Caki2 (cell line): ENCODE measurements around the gene TRPM3. TPM values are rescaled to one million over a fixed set of nuclear protein-coding genes. Genes with fewer than 3 reads are reported as not detected.

Source experiments
- DNase-seq: peaks from one replicate; pipeline ENCODE4 v3.0.0-alpha.2; 2015; ENCODE audit warnings: low read depth
- in situ Hi-C: cut with HindIII; loops from 2 replicates; pipeline ENCODE4 v1.10.0; 2016; ENCODE audit warnings: low sequenced_read_pairs, low pct_unique_long_range_greater_than_20kb, mixed read lengths
- total RNA-seq: library from RNA; depleted of rRNA; stranded (reverse); fragments of >200 nt; shearing (Covaris generic); gene quantifications from 2 replicates; pipeline ENCODE4 v1.2.3, GENCODE V29; 2014; ENCODE audit warnings: low replicate concordance

TRPM3 gene
- total RNA-seq, 1 experiment from 2014 or later: 0.37 TPM

- in situ Hi-C loops: no loop called here
- DNase-seq: no peak
Measured at GRCh38 chr9:70569070-70569772, 552.2 kb downstream of the TRPM3 start.

DNA sequence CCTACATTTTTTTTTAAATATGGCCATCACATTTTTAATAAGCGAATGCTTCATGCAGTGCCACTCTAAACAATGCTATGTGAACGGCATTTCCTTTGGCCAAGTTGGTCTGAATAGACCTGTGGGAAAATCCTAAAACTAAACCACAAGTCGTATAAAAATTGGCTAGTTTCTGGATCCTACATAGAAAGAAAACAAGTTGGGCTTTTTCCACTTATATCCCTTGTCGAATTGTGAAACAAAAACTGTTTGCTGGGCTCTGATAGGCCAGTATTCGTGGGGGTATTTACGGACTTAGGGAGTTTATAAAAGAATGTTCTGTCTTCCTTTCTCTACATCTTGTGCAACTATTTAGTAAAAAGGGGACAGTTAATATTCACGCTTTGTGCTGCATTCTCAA lies 553.9 kb downstream of the TRPM3 start:
- in situ Hi-C loops: no loop called here
- no peak for DNase-seq

DNA sequence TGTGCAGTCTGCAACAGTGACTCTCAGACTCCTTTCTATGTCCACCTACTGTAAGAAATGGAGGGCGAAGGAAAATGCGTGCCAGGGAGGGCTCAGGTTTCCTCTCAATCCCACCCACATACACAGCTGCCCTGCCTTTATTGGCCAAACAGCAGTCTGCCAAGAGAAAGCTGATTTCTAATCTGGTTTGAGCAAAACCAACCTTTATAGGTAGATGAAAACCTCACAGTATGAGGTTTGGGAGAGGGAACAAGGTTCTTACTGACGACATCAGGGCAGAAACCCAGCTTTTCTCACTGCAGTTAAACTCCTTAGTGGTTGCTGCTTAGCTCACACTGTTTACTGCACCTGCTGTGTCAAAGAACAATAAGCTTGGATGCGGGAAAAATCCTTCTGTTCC lies 554.7 kb downstream of the TRPM3 start:
- DNase-seq: no peak
- in situ Hi-C loops: no loop called here

DNA sequence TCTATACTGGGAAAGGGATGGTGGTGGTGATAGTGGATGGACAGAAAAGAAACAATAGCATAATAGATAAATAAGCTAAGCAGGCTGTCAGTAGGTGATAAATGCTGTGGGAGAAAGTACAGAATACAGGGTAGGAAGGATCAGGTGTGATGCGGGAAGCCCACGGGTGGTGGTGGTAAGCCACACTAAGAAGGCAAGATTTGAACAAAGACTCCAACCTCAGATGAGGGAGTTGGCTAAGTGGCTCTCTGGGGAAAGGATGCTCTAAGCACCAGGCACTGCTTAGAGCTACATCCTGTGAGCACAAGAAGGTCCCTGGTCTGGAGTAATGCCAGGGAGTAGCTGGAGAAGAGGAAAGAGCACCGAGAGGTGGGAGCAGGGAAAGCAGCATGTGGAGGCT lies 555.4 kb downstream of the TRPM3 start:
- in situ Hi-C loops: no loop called here
- no peak for DNase-seq

- DNase-seq: no peak
- in situ Hi-C loops: no loop called here
Measured at GRCh38 chr9:70564468-70565335, 556.7 kb downstream of the TRPM3 start.

DNA sequence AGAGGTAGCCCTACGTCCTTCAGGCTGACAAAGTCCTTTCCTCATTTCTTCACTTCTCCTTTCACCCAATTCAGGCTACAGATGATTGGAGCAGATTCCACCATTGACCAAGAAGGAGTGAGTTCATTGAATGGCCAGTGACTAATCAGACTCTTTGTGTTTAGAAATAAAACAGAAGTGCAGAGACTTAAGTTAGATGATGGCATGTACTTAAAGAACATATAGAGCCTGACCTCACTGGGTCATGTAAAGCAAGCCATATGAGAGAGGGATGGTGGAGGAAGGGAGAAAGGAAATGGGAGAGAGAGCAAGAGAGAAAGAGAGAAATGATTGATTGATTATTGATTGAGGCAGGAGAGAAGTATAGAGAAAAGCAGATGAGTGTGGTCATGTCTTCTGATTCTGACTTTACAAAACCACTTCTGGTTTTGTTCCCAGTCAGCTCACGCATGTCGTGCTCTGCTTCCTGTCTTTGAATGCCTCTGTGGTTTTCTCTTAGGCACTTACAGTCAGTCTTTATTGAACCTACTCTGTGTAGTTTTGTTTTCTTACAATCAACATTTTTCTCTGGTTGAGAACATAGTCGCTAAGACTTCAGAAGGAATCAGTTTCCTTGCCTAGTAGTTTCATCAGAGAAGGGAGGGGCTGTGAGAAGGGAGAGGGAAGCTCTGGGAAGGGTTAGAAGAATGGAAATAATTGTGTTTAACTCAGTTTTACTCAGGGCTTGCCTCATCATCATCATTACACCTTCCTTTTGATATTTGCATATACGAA lies 557.8 kb downstream of the TRPM3 start:
- in situ Hi-C loops: no loop called here
- DNase-seq: no peak

- in situ Hi-C loops: no loop called here
- DNase-seq: no peak
Measured at GRCh38 chr9:70563010-70563409, 558.4 kb downstream of the TRPM3 start.

- no peak for DNase-seq
- in situ Hi-C loops: no loop called here
Measured at GRCh38 chr9:70561786-70562395, 559.5 kb downstream of the TRPM3 start.

DNA sequence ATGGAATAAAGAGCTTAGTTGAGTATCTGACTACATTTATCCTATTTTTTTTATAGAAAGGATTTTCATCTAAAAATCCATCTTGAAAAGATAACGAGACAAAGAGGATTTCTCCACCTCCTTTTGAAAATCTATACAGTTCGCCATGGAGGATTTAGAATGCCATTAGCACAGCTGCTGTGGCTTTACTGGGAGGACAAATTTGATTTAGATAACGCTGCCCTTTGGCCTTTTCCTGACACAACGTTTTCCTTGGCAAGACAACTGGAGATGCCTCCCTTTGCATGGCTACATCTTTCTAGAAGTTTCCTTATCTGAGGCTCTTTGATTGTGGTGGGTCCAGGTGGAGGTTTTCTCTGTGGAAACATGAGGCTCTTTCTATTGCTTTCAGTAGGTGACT lies 560.3 kb downstream of the TRPM3 start:
- DNase-seq: no peak
- in situ Hi-C loops: no loop called here

DNA sequence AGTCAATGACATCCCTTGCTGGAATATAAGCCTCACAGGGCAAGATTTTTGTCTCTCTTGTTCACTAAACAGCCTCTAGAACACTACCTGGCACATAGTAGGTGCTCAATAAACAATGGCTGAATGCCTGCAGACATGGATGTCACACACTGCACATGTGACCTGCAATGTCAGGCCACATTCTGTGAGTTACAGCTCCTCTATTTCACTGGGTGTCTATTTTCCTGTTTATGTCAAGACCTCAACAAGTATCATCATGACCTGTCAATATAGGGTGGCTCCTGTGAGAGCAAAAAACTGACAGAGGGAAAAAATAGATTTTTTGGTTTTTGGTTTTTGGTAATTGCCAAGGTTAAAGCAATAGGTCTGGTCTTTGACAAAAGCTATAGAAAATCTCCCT lies 562.3 kb downstream of the TRPM3 start:
- in situ Hi-C loops: no loop called here
- DNase-seq: no peak

DNA sequence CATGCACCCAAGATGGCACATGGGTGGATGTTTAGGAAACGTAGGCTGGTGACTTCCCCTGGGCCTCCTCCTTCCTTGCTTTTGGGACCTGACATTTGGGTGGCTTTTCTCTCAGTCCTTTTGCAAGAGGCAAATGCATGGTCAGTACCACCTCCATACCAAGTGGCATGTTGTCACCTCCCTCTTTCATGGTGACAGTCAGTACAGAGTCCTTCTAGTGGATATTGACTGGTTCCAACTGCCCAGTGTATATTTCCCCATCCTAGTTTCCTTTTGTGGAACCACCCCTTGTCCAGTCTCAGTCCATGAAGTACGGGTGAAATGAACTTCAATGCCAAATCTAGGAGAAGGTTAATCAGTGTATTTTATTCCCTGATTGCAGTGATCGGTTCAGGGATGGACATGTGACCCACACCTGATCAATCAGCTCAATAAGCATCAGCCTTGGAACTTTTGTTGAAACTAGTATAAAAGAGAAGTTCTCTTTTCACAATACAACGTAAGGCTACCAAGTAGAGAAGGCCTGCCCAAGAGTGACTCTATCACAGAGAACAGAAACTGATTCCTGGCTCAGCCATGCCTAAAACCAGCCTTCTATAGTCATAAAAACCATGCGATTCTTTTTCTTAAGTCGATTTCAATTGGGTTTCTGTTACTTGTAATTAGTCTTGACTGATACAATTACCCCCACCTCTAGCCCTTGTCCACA lies 563.6 kb downstream of the TRPM3 start:
- in situ Hi-C loops: no loop called here
- no peak for DNase-seq

DNA sequence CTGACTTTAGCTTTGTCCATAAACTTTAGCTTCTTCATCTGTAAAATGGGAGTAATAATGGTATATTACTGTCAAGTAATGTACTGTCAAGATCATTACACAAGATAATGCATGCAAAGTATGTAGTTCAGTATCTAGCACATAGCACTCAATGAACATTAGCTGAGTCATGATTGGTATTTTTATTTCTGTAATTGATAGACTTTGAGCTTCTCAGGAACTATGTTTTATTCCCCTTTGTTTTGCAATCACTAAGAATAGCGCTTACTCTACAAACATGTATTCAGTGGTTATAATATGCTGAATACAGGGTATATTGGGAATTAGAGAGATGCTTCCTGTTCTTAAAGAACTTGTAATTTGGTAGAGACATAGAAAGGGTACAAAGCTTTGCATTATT lies 564.6 kb downstream of the TRPM3 start:
- in situ Hi-C loops: no loop called here
- DNase-seq: no peak

DNA sequence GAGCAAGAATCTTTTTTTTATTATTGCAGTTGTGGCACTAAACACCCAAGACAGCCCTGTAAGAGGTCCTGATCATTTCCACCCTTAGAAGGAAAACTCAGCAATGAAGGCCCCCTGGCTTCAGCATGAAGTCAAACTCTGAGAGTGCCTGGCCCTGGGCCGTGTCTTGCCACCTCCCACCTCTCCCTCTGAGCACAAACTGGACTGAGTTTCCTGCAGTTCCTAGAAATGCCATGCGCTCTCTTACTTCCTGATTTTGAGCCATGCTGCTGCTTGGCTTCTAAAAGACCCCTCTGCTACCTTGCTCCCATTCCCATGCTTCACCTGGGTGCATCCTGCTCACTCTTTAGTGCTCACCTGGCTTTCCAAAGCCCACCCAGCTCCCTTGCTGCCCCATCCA lies 566.5 kb downstream of the TRPM3 start:
- in situ Hi-C loops: no loop called here
- no peak for DNase-seq

DNA sequence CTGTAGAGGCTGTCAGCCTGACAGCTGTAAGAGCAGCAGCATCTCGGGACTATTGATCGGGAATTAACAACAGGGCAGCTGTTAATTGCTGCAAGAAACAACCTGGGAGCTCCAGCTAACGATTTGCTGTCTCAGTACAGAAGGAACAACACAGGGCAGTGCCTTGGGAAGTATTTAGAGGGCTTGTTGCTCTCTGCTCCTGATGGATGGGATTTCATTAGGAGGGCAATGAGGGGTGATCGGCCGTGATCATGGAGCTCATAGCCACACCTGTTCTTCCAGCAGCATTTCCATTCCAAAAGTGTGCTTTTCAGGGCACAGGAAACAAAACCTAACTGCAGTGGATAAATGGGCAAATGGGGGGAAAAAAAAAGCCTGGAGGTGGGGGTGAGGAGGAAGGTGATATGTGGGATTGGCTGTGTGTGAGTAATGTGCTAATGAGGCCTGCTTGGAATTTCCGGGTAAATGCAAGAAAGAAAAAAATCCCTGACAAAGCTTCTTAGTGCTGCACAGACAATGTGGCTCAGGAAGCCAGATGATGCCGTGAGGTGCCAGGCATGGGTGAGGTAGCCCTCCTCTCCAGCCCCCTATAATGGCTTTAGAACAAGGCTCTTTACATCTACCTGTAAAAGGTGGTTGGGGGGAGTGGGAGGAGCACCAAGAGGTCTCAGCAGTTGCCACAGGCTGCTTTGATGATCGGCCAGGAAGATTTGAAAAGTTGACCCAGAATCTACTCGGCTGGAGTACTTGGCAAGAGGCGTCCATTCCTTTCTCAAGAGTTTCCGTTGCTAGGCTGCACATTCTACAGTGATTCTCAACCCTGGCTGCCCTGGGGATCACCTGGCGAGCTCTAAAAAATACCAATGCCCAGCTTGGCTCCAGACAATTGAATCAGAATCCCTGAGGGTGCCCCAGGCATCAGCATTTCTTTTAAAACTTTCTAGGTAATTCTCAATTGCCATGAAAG lies 567.4 kb downstream of the TRPM3 start:
- DNase-seq: no peak
- in situ Hi-C loops: no loop called here

DNA sequence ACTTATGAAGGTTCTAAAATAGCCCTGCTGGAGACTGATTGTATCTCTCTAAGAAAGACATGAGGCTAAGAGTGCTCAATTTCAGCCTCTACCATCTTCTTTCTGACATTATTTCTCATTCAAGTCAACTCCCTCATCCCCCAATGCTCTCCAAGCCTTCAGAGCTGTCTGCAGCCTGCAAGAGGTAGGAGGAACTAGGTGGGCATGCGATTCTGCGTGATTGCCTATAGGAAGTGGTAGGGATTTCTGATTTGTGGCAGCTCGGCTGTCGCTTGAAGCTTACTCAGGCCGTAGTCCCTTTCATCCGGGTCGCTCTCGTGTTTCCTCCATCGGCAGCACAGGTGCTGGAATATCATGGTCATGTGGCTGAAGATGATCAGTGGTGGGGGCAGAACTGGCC lies 568.9 kb downstream of the TRPM3 start:
- no peak for DNase-seq
- in situ Hi-C loops: no loop called here

- in situ Hi-C loops: no loop called here
- DNase-seq: no peak
Measured at GRCh38 chr9:70551801-70552200, 569.6 kb downstream of the TRPM3 start.

DNA sequence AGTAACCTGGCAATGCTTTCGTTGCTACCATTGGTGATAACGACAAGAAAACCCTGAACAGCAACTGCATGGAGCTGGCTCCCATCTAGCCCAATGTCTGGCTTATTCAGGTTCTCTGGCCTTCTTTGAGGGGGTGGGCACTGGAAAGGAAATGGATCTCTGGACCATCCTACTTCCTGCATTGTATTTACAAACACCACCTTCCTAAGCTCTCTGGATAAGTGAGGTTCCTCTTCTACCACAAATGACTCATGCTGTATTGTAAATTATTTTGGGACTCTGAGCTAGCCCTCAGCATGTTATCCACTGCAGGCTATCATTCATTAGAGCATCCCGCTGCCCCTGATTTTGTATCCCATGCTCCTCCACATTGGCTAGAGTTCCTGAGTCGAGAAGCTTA lies 570.0 kb downstream of the TRPM3 start:
- in situ Hi-C loops: no loop called here

More for the DNA sequence above, 570.0 kb downstream of the TRPM3 start:
- no peak for DNase-seq
